DMS 273 treated with DMSO at 0.1 percent for 48 hours (cell line): ENCODE measurements around the gene NAB1.

Experiments used
- DNase-seq: peaks from one replicate; lab custom pipeline; 2025; lab: John Stamatoyannopoulos, UW

NAB1 gene

DNA sequence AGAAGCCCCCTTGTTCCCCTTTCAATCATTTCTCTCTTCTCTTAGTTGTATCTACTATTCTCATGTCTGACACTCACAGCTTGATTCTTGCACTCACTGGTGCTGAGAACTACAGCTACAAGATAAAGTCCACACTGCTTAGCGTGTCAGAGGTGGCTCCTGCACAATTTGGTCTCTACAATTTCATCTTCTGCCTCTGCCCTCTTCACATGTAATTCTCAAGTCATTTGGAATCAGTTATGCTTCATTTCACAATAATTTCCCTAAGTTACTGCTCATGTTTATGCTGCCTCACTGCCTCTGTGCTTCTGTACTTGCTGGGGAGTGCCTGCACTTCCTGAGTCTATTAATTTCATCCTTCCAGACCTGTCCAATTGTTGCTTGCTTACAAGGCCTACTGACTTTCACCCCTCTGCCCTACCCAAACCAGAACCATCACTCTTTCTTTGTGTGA lies 11.6 kb upstream of the NAB1 start:
- no peak for DNase-seq

DNA sequence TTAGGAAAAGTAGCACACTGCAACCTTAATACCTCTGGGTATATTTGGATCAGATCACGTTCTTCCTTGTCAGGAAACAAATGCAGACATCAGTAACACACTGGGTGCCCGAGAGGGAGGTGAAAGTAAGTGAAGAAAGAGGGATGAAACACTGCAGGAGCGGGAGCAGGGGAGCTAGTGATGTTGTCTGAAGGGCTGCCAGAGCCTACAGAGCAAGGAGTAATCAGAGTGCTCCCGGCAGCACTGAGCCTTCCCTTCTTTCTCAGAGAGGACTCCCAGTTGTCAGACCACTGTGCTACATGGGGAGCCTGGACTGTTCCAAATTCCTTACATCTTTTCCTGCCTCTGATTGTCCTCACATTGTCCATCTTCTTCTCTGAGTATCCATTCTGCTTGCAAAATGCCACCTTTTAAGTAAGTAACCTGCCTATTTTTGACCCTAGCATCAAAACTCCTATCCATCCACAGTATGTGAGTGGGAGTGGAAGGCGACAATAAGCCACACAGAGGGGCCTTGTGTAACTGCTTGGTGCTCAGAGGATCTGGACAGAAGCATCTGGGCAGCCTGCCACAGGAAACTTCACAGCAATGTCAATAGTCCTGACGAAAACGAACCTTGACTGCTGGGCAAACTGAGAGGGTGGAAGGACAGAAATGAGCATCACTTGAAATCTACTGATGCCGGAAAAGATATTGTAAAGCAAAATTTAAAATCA lies 10.8 kb upstream of the NAB1 start:
- no peak for DNase-seq

GRCh38 chr2:190640117-190640516 lies 8.8 kb upstream of the NAB1 start:
- DNase-seq = no peak

GRCh38 chr2:190641469-190641868 lies 7.4 kb upstream of the NAB1 start:
- DNase-seq = no peak

DNA sequence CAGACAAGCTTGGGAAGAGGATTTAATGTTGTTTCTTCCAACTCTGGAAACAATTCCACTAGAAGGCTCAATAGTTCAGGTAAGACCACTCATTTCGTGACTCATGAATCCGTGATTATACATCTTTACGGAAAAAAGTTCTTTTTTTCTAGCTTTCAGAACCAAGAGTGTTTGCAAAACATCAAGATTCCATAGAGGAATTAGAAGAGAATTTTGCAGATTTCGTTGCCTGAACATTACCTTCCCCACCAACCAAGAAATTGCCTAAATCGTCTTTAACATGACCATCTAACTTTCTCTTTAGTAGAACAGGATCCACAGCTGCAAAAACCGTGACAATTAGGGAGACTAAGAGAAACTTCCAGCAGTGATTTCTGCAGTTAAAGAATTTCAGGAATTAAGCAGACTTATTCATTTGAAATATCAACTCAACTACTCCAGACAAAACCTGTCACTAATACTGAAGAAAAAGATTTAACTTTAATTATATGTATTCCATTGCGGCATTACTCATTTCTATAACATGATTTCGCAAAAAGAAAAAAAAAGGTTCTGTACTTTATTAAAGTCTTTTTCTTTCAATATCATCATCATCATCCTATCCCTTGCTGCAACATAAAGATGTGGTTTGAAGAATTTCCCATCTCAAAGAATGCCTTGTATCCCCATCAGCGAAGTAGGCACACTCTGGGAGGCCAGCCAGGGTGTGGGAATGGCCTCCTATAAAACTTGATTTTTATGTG lies 1.9 kb upstream of the NAB1 start:
- no peak for DNase-seq

DNA sequence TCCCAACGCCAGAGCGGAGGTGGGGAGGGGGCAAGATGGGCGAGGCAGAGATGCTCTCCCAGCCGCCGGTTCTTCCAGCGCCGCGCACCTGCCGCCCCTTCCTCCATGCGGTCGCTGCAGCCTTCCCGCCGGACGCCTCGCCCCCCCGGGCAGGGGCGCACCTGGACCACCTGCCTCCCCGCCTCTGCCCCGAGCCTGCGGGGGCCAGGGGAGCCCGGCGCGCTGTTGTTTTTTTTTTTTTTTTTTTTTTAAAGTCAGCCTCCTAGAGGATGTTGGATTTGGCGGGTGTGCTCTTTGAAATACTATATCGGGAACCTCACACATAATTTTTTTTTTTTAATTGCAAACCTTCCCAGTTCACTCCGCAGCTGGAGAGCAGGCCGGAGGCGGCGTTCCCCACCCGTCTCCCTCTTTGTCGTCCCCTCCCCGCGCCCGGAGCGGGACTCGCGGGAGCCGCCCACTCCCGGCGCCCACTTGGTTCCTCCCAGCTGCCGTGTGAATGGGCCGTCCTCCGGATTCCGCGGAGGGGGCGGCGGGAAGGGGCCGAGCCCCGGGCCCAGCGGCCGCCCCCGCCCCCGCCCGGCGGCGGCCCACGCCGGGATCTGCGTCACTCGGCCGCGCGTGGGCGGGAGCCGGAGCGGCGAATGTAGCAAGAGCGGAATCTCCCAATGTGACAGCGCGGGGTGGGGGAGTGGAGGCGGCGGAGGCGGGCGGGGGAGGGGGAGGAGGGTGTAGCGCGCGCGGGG lies 421 bp upstream of the NAB1 start:
- DNase-seq = peak; percentile 62

- no peak for DNase-seq
Observed at GRCh38 chr2:190649798-190650390, 1.0 kb downstream of the NAB1 start.

- DNase-seq = no peak
Observed at GRCh38 chr2:190651413-190651812, 2.5 kb downstream of the NAB1 start.

DNA sequence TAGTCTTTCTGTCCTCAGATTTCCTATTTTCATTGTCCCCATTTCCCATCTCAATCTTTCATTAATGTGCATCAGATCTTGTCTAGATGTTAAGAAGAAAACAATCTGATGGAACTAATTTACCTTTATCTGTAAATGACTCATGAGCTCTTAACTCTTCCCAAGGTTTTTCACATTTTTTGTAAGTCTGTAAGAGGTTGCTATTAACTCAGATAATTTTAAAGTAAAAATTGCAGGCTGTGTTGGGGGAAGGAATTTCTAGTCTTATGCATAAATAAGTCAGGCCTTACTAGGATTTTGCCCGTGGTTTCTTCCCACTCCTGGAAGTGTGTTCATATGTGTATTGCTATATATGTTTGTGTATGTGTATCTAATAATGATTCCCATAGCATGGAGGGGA lies 4.3 kb downstream of the NAB1 start:
- DNase-seq = no peak

DNA sequence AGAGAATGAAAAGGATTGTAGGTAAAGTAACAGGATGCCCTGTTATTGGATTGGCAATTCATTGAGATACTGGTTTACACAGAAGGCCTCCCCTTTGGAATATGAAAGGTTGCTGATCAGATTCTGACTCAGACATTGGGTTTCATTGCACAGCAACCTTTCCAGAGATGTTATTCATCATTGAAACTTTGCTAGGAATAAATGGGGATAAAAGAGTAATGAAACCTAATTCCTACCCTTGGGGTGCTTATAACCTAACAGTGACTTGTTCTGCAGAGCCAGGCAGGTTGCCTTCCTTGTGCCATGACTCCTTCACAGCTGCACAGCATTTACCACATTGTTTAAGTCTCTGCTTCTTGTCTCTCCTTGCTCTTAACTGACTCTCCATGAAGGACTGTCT lies 5.0 kb downstream of the NAB1 start:
- no peak for DNase-seq

DNA sequence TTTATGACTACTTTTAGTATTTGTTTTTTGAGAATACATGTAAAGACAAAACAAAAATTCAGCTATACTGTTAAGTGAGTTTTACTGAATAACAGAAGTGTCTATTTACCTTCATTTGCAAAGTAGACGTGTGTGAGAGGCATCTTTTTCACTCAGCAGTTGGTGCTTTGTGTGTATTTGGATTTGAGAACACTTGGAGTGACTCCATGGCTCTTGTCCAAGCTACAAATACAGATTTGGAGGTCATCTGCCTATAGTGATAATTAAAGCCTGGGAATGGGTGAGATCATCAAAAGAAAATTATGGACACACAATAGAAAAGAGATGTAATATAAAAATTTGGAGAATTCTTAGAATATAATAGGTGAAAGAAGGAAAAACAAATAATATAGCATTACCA lies 6.2 kb downstream of the NAB1 start:
- DNase-seq = peak; percentile 15

DNA sequence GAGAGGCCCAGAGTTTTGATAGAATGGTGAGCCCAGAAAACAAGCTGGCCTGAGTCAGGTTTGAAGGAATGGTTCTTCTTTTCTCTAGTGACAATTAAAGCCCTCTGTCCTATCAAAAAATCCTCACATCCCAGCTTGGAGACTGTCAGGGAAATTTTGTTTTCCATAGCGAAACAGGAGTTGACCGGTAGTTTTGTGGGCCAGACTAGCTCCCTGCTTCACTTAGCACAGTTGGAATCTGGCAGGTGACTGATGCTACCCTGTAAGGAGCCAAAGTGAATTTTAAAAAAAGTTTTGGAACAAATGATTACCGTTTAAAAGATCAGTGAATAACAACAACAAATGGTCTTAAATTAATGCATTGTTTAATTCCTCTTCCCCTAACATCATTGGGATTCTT lies 6.7 kb downstream of the NAB1 start:
- no peak for DNase-seq

DNA sequence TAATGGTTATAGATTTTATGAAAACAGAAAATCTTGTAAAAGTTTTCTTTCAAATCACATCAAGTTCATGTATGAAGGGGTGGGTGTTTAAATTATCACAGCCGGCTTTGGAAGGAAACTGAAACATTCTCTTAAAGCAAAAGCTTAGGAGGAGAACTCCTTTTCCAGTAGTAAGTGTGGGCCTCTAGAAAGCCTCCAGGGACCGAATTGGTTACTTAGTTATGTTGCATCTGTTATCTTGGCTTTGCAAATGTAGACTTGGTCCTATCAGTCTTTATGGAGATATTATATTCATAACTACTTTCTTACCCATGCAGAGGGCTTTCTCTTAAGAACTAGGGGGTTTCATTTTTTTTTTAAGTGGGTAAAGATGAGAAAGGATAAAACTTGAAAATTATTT lies 7.4 kb downstream of the NAB1 start:
- DNase-seq = no peak

GRCh38 chr2:190657474-190658255 lies 8.8 kb downstream of the NAB1 start:
- no peak for DNase-seq

- DNase-seq = no peak
Observed at GRCh38 chr2:190659553-190659952, 10.7 kb downstream of the NAB1 start.

DNA sequence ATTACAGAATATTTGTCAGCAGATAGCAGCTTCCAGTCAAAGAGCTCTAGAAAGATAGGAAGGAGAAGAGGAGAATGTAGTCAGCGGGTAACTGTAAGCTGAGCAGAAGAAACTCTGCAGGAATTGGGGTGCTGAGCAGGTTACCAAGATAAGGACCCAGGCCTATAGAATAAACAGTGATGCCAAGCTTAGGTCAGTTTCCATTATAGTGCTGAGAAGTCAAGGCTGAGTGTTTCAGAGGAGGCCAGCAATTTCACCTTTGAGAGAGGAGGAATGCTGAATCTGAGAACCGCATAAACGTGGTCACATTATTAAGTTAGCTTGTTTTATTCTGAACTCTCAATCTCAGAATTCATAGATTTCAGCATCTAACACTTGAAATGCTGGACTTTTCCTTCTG lies 13.9 kb downstream of the NAB1 start:
- DNase-seq = no peak

GRCh38 chr2:190663348-190663747 lies 14.5 kb downstream of the NAB1 start:
- DNase-seq = no peak

DNA sequence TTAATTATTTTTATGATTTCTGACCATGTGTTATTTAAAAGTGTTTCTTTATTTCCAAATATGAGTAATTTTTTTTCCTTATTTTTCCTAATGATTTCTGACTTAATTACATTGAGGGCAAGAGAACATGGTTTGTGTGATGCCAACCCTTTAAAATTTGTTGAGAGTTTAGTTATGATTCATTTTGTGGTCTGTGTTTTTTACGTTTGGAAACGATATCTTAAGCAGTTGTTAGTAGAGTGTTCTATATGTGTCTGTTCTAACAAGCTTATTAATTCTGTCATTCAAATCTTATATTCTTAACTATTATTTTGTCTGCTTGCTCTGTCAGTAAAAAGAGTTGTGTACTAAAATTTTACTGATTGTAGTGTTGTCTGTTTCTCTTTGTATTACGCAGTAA lies 15.0 kb downstream of the NAB1 start:
- DNase-seq = no peak

DNA sequence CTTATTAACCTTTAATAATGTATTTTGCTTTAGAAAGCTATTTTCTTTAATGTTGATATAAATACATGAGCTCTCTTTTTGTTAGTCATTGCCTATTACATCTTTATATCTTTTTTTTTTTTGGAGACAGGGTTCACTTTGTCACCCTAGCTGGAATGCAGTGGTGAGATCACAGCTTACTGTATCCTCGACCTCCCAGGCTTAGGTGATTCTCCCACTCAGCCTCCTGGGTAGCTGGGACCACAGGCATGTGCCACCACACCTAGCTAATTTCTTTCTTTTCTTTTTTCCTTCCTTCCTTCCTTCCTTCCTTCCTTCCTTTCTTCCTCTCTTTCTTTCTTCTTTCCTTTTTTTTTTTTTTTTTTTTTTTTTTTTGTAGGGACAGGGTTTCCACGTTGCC lies 15.4 kb downstream of the NAB1 start:
- no peak for DNase-seq

DNA sequence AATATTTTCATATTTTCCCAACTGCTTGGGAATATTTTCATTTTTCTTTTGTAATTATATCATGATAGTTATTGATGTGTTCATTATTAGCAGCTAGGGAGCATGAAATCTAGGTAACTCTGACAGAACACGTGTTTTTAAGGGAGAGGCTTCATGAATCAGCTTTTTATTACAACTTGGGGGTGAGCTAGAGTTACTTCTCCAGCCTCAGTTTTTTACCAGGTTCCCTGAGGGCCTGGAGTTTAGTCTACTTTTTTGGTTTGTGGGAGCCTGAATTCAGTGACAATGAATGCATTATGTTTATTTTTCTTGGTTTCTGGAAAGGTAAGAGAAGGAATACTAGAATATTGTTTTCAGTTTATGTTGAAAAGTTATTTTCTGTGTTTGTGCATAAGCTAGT lies 18.0 kb downstream of the NAB1 start:
- DNase-seq = no peak

- no peak for DNase-seq
Observed at GRCh38 chr2:190668892-190669291, 20.0 kb downstream of the NAB1 start.
